ENCODE data around the gene OBSCN. TPM values are rescaled to one million over a fixed set of nuclear protein-coding genes. Genes with fewer than 3 reads are reported as not detected.
"Not testable (repeated sequence)": the region's sequence is repeated elsewhere in the genome, so short reads cannot be mapped to it uniquely, and the experiment has no call there.

The OBSCN gene
- total RNA-seq, 1 donor from 2014 or later = 23.1 TPM

DNA sequence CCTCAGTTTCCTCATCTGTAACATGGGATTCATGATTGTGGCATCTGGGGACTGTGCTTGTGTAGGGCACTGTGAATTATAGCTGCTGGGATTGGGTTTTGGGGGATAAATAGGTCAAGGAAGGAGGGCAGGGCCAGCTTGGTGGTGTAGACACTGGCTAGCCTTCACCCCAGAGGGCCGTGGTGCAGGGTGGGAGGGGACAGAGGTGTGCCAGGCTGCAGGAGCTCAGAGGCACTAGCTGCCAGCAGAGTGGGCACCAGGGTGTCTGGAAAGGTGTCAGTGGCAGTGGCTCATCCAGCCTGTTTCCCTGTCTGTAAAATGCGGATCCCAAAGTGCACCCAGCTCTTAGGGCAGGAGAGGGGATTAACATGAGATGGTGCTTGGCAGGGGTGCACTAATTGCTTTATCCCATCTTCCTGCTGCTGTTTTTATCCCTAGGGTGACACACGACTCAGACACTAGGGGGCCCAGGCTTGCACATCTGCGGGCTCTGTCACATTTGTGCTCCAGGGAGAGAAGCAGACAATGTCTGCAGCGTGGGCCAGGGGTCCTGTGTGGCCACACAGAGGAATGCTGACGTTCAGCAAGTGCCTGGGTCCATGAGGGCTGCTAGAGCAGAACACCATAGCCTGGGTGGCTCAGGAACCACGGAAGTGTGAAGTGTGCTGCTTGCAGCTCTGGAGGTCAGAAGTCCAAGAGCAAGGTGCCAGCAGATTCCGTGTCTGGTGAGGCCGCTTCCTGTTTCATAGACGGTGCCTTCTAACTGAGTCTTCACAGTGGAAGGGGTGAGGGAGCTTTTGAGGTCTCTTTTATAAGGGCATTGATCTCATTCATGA is 19.3 kb downstream of the OBSCN start:
- no peak for DNase-seq (ENCODE audit: low spot score)

DNA sequence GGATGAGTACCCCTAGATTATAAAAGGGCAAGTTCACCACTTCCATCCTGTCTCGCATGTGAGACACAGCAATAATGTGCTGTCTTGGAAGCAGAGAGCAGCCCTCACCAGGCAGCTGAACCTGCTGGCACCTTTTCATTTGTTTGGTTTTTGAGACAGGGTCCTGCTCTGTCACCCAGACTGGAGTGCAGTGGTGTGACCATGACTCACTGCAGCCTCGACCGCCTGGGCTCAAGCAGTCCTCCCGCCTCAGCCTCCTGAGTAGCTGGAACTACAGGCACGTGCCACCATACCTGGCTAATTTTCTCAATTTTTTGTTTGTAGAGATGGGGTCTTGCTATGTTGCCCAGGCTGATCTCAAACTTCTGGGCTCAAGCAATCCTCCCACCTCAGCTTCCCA is 20.3 kb downstream of the OBSCN start:
- not testable (repeated sequence) for DNase-seq (ENCODE audit: low spot score)

DNA sequence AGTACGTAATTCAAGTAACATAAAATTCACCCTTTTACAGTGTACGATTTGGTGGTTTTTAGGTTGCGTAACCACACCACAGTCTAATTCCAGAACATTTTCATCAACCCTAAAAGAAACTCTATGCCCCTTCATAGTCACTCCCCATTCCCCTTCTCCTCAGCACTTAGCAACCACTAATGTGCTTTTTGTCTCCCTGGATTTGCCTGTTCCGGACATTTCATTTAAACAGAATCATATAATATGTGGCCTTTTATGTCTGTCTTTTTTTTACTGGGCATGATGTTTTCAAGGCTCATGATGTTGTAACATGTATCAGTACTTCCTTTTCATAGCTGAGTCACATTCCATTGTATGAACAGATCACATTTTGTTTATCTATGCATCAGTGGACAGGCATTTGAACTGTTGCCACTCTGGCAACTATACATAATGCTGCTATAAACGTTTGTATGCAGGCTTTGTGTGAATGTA is 20.8 kb downstream of the OBSCN start:
- peak; percentile 56 for DNase-seq (ENCODE audit: low spot score)

DNA sequence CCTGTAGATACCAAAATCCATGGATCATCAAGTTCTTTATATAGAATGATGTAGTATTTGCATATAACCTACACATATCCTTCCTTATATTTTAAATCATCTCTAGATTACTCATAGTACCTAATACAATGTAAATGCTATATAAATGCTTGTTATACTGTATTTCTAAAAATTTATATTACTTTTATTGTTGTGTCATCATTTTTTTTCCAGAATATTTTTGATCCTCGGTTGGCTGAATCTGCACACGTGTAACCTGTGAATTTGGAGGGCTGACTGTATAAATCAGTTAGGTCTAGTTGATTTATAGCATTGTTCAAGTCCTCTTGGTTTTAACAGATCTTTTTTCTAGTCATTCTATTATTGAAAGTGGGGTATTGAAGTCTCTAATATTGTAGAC is 23.3 kb downstream of the OBSCN start:
- no peak for DNase-seq (ENCODE audit: low spot score)

GRCh38 chr1:228233136-228233535 is 25.3 kb downstream of the OBSCN start:
- no peak for DNase-seq (ENCODE audit: low spot score)

- DNase-seq (ENCODE audit: low spot score) = no peak
These were observed 27.1 kb downstream of the OBSCN start for GRCh38 chr1:228234921-228235320.

DNA sequence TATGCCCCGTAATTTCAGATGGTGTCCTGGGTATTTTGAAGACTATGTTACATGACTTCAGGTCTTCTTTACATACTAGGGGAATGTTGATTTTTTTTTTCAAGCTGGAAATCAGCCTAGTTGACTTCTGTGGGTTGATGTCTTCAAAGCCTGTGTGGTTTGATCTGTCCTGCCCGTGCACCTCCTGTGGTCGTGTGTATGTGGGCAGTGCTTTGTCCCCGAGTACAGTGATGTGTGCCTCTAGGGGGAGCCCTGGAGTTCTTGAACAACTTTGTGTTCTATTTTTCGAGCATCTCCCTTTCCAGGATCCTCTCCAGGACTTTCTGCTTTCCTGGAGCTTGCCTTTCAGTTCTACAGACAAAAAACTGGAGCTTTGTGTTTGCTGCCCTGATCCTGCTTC is 28.9 kb downstream of the OBSCN start:
- DNase-seq (ENCODE audit: low spot score) = no peak

- DNase-seq (ENCODE audit: low spot score) = no peak
These were observed 30.2 kb downstream of the OBSCN start for GRCh38 chr1:228238007-228238406.

GRCh38 chr1:228238461-228238860 is 30.6 kb downstream of the OBSCN start:
- DNase-seq (ENCODE audit: low spot score) = no peak

GRCh38 chr1:228240411-228241240 is 32.8 kb downstream of the OBSCN start:
- no peak for DNase-seq (ENCODE audit: low spot score)

GRCh38 chr1:228241259-228241658 is 33.4 kb downstream of the OBSCN start:
- DNase-seq (ENCODE audit: low spot score) = no peak

DNA sequence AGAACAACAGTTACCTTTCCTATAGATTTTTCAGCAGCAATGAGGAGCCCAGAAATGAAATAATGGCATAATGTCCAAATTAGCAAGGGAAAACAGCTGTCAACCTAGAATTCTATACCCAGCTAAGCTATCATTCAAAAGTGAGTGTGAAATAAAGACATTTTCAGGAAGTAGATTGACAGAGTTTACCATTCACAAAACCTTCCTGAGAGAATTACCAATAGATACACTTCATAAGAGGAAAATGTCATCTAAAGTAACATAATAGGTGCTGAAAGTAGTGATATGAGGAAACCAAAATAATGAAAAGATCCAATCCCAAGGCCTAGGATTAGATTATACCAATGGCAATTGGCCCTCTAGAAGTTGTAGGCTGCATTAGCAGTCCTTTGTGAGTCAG is 34.6 kb downstream of the OBSCN start:
- DNase-seq (ENCODE audit: low spot score) = no peak

DNA sequence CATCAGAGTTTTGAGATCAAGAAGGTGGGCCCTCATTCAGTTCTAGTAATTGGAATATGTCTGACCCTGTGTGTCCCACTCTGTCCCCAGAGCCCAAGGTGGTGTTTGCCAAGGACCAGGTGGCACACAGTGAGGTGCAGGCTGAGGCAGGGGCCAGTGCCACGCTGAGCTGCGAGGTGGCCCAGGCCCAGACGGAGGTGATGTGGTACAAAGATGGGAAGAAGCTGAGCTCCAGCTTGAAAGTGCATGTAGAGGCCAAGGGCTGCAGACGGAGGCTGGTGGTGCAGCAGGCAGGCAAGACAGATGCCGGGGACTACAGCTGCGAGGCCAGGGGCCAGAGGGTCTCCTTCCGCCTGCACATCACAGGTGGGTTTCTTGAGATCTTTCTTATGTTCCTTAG is 35.2 kb downstream of the OBSCN start:
- DNase-seq (ENCODE audit: low spot score) = no peak

DNA sequence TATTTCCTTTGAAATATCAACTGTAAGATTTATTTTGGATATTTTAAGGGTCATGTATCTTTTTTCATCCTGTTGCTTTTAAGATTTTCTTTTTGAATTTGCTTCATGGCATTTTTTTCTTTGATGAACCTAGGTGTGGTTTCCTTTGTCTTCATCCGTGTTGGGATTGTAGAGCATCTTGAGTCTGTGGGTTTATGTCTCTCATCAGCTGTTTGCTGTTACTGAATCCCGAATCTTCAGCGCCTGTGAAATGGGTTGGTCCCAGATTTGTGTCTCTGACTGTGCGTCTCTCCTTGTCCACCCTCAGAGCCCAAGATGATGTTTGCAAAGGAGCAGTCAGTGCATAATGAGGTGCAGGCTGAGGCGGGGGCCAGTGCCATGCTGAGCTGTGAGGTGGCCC is 36.1 kb downstream of the OBSCN start:
- not testable (repeated sequence) for DNase-seq (ENCODE audit: low spot score)

DNA sequence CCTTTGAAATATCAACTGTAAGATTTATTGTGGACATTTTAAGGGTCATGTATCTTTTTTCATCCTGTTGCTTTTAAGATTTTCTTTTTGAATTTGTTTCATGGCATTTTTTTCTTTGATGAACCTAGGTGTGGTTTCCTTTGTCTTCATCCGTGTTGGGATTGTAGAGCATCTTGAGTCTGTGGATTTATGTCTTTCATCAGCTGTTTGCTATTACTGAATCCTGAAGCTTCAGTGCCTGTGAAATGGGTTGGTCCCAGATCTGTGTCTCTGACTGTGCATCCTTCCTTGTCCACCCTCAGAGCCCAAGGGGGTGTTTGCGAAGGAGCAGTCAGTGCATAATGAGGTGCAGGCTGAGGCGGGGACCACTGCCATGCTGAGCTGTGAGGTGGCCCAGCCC is 37.3 kb downstream of the OBSCN start:
- DNase-seq (ENCODE audit: low spot score) = no peak

GRCh38 chr1:228246216-228246900 is 38.5 kb downstream of the OBSCN start:
- no peak for DNase-seq (ENCODE audit: low spot score)

DNA sequence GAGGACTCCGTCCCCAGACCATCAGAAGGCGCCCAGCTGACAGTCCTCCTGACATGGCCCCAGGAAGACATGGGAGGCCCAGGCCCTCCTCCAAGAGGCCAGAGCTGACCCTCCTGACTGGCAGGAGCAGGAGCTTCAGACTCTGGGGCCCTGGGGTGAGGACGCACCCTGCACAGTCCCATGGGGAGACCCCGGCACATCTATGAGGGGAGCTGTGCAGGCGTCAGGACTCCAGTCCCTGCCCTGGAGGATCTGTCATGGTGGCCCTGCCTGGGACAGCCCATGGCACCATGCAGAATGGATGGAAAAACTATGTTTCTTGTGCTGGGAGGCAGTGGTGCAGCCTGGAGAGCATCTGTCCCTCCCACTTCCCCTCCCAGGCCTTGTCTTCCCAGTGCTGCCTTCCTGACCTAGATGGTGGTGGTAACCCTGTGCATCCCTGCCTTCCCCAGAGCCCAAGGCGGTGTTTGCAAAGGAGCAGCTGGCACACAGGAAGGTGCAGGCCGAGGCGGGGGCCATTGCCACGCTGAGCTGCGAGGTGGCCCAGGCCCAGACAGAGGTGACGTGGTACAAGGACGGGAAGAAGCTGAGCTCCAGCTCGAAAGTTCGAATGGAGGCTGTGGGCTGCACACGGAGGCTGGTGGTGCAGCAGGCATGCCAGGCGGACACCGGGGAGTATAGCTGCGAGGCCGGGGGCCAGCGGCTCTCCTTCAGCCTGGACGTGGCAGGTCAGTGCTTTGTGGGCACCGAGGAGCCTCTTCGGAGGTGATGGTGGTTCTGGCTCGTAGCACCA is 41.9 kb downstream of the OBSCN start:
- no peak for DNase-seq (ENCODE audit: low spot score)

GRCh38 chr1:228252476-228252875 is 44.6 kb downstream of the OBSCN start:
- not testable (repeated sequence) for DNase-seq (ENCODE audit: low spot score)

GRCh38 chr1:228256626-228257375 is 49.0 kb downstream of the OBSCN start:
- no peak for DNase-seq (ENCODE audit: low spot score)

GRCh38 chr1:228258486-228258885 is 50.6 kb downstream of the OBSCN start:
- no peak for DNase-seq (ENCODE audit: low spot score)
